WI38 (cell line): ENCODE data around the gene STK40.

Experiments
- H3K4me3 ChIP-seq: 2 replicates; pipeline ENCODE4 v1.5.1; 2011; ENCODE audit warnings: low read depth, mild to moderate bottlenecking, control low read depth, low read length
- CTCF ChIP-seq: IDR thresholded peaks from 2 replicates; pipeline ENCODE4 v1.5.1; 2012; ENCODE audit warnings: low read depth, mild to moderate bottlenecking, control low read depth, low read length

The STK40 gene

GRCh38 chr1:36385410-36386264 is at the start of gene STK40:
Gene STK40, minus strand, starts transcription at chr1:36385924. Its CDS starts 24,592 bp downstream, at chr1:36361332.
- peak within 1 kb of the TSS; percentile 95 for H3K4me3 ChIP-seq
- TF ChIP-seq CTCF = no peak

GRCh38 chr1:36433102-36433501 is 47.4 kb upstream of the STK40 start:
- H3K4me3 ChIP-seq = no peak overlapping the region
- TF ChIP-seq CTCF = no peak

- no peak for TF ChIP-seq CTCF
- no peak overlapping the region for H3K4me3 ChIP-seq
Measured at GRCh38 chr1:36432616-36433015, 46.9 kb upstream of the STK40 start.

GRCh38 chr1:36425791-36426190 is 40.1 kb upstream of the STK40 start:
- no peak for TF ChIP-seq CTCF
- H3K4me3 ChIP-seq = no peak overlapping the region

GRCh38 chr1:36421649-36422048 is 35.9 kb upstream of the STK40 start:
- H3K4me3 ChIP-seq = no peak overlapping the region
- no peak for TF ChIP-seq CTCF

- no peak overlapping the region for H3K4me3 ChIP-seq
- peak; percentile 86 for TF ChIP-seq CTCF
Measured at GRCh38 chr1:36420836-36421317, 35.2 kb upstream of the STK40 start.

- no peak overlapping the region for H3K4me3 ChIP-seq
- no peak for TF ChIP-seq CTCF
Measured at GRCh38 chr1:36420409-36420808, 34.7 kb upstream of the STK40 start.
